HEK293T (cell line): ENCODE data around the gene TRIM47.

Experiments used
- BHLHE40 ChIP-seq: fragments of 450-650 bp; IDR thresholded peaks from 2 replicates; pipeline ENCODE4 v1.6.1; 2016; ENCODE audit warnings: mild to moderate bottlenecking, moderate library complexity, borderline replicate concordance
- FOXA1 ChIP-seq: fragments of 450-650 bp; IDR thresholded peaks from 2 replicates; pipeline ENCODE4 v1.6.1; 2016; ENCODE audit warnings: mild to moderate bottlenecking
- FOXK2 ChIP-seq: fragments of 450-650 bp; IDR thresholded peaks from 2 replicates; pipeline ENCODE4 v1.6.1; 2016; ENCODE audit warnings: mild to moderate bottlenecking
- FOXM1 ChIP-seq: fragments of 450-650 bp; IDR thresholded peaks from 2 replicates; pipeline ENCODE4 v1.6.1; 2017; ENCODE audit warnings: mild to moderate bottlenecking, borderline replicate concordance
- SP1 ChIP-seq: fragments of 450-650 bp; IDR thresholded peaks from 2 replicates; pipeline ENCODE4 v1.6.1; 2017

DNA sequence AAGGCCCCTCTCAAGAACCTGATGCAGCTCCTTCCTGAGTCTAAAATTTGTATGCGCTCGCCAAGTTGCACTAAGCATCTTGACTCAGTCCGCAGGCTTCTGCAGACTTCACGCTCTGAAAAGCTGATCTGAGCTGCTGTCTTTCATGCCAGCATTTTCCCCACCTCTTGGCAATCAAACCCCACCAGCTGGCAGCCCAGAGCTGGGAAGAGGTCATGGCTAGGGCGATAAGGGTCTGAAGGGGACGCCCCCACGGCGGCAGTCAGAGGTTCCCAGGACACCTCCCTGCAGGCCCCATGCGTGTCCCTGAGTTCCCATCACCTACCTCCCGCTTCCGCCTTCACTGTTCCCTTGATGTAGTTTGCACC, 29.1 kb downstream of the TRIM47 start:
- TF ChIP-seq SP1: no peak
- TF ChIP-seq FOXA1: no peak
- no peak for TF ChIP-seq BHLHE40
- no peak for TF ChIP-seq FOXM1
- no peak for TF ChIP-seq FOXK2
